ENCODE results near the gene ZSWIM3. TPM values are rescaled to one million over a fixed set of nuclear protein-coding genes. Genes with fewer than 3 reads are reported as not detected.

The ZSWIM3 gene
- total and polyA plus RNA-seq, 11 donors: 1.3 to 3.1 (median 2.1) TPM

DNA sequence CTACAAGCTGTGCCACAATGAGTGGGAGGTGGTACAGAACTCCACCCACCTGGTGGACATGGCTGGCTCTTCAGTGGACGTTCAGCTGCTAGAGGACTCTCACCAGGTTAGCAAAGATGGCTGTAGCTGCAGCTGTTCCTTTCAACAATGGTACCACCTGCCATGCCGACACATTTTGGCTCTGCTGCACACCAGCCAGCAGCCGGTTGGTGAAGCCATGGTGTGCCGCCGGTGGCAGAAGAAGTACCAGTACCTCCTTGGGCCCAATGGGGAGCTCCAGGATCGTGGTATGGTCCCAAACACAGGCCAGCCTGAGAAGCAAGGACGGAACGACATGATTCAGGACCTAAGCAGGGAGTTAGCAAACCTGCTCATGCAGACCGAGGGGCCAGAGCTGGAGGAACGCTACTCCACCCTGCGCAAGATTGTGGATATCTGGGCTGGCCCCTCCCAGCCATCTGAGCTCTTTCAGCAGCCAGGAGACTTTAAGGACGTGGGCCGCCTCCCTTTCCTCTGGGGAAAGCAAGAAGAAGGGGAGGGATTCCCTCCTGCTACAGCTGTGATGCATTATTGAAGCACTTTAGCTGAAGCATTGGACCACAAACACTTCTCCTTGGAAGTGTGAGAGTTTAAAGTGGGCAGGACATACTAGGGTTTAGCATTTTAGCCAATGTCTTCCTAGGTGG is 20.8 kb downstream of the ZSWIM3 start:
- Histone ChIP-seq H3K4me3 (no peak overlapping the region), H3K9me3 (no peaks in the 10 kb centered on the region), H3K27me3 (no peaks in the 10 kb centered on the region), H3K27ac (no peak overlapping the region), H3K4me1 (peaks cover 0 to 20% (median 15%) of the 10 kb centered on the region in 12 donors), H3K36me3 (peaks cover 0 to 37% (median 30%) of the 10 kb centered on the region in 9 donors)
- WGBS, 4 donors: 69 to 87% (median 81%) methylated on average over 11 to 13 of the region's 13 CpGs
- DNase-seq: peak in 1 of 5 donors; percentile 65
- peak in 1 of 4 donors; percentile 19 for ATAC-seq
- TF ChIP-seq, protein P1, sequence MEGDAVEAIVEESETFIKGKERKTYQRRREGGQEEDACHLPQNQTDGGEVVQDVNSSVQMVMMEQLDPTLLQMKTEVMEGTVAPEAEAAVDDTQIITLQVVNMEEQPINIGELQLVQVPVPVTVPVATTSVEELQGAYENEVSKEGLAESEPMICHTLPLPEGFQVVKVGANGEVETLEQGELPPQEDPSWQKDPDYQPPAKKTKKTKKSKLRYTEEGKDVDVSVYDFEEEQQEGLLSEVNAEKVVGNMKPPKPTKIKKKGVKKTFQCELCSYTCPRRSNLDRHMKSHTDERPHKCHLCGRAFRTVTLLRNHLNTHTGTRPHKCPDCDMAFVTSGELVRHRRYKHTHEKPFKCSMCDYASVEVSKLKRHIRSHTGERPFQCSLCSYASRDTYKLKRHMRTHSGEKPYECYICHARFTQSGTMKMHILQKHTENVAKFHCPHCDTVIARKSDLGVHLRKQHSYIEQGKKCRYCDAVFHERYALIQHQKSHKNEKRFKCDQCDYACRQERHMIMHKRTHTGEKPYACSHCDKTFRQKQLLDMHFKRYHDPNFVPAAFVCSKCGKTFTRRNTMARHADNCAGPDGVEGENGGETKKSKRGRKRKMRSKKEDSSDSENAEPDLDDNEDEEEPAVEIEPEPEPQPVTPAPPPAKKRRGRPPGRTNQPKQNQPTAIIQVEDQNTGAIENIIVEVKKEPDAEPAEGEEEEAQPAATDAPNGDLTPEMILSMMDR (IDR thresholded peaks at IDR 0.05): no peak
- no peak for TF ChIP-seq POLR2A (IDR thresholded peaks at IDR 0.05)
- intact Hi-C loops (cut with DNase I): no loop called here

DNA sequence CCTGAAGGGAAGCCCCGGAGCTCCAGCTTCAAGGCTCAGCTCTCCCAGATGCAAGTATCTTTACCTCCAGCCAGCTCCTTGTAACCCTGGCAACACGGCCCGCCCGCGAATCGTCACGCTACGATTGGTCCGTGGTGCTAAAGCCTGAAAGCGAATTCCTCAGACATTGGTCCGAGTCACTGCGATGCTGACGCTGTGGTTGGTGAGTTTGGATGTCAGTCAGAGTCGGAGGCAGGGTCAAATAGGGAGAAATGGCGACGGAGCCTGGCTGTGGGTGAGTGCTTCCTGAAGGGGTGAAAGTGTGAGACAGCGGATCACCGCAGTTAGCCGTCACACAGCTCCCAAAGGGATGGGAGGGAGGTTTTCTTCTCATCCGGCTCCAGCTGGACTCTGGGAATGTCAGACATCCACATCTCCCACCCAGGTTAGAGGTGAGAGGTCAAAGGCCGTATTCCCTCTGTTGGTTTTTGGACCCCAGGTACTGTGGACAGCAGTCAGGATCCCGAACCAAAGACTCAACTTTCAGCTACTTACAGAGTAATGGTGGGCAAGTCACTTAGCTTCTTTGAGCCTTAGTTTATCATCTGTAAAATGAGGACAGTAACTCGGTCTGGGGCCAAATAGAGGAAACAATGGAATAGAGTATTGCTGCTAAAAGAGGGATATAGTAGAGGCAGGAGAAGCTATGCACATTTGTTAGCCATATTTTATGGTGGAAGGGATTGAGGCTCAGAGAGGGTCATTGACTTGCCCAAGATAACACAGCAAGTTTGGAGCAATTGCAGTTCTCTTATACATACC is 23.8 kb downstream of the ZSWIM3 start, which contains the start of gene ZSWIM1:
TSS of gene ZSWIM1 (plus strand) at position 240 of the 801 bp plus-strand sequence. CDS start 1,366 bp downstream, outside the sequence.
- peak; percentile 99 for DNase-seq
- H3K36me3 ChIP-seq: peaks cover 0 to 62% (median 42%) of the 10 kb centered on the region in 9 donors
- 0 to 1% (median 1%) methylated on average over 23 of the region's 23 CpGs for WGBS, 4 donors

DNA sequence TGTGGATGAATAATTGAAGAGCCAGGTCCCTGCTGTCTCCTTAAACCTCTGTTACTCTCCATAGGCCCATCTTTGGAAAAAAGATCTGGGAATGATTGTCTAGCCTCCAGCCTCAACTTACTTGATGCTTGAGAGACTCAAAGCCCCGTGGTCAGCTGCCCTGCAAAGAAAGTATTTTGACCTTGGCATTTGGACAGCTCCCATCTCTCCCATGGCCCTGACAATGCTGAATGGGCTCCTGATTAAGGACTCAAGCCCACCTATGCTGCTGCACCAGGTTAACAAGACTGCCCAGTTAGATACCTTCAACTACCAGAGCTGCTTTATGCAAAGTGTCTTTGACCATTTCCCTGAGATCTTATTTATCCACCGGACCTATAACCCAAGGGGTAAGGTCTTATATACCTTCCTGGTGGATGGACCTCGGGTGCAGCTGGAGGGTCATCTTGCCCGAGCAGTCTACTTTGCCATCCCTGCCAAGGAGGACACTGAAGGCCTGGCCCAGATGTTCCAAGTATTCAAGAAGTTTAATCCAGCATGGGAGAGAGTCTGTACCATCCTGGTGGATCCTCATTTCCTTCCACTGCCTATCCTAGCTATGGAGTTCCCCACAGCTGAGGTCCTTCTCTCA is 25.2 kb downstream of the ZSWIM3 start:
- Histone ChIP-seq H3K4me1 (peaks cover 0 to 34% (median 15%) of the 10 kb centered on the region in 12 donors), H3K36me3 (peaks cover 0 to 66% (median 42%) of the 10 kb centered on the region in 9 donors), H3K27me3 (no peaks in the 10 kb centered on the region), H3K9me3 (no peaks in the 10 kb centered on the region), H3K27ac (no peak overlapping the region), H3K4me3 (no peak overlapping the region)
- no peak for TF ChIP-seq POLR2A (IDR thresholded peaks at IDR 0.05)
- TF ChIP-seq, protein P1 (IDR thresholded peaks at IDR 0.05): no peak
- intact Hi-C loops (cut with DNase I): no loop called here
- DNase-seq (no peak), ATAC-seq (no peak)
- 77 to 85% (median 79%) methylated on average over 4 of the region's 4 CpGs for WGBS, 4 donors

More for the DNA sequence above, 23.8 kb downstream of the ZSWIM3 start, which contains the start of gene ZSWIM1:
- Histone ChIP-seq H3K27ac (peak within 1 kb of the TSS in 11 of 12 donors; percentile 79 to 90 (median 87)), H3K9me3 (no peaks in the 10 kb centered on the region), H3K4me1 (peaks cover 0 to 34% (median 15%) of the 10 kb centered on the region in 12 donors), H3K27me3 (no peaks in the 10 kb centered on the region), H3K4me3 (peak within 1 kb of the TSS; percentile 41 to 92 (median 69))
- TF ChIP-seq, protein P1 (IDR thresholded peaks at IDR 0.05): no peak
- peak in 1 of 2 donors; percentile 75 for TF ChIP-seq POLR2A (IDR thresholded peaks at IDR 0.05)
- intact Hi-C loops (cut with DNase I): no loop called here
- peak; percentile 97 to 99 (median 98) for ATAC-seq
